Endothelial cell of umbilical vein (primary cell): ENCODE data around the gene FAM204A. TPM values are rescaled to one million over a fixed set of nuclear protein-coding genes. Genes with fewer than 3 reads are reported as not detected.

ENCODE experiments used
- BruUV-seq: library from RNA; stranded (reverse); fragments of 400-500 nt; replicated peaks from 2 replicates; lab custom pipeline; 2021; lab: Mats Ljungman, UMichigan
- CTCF ChIA-PET: fragments of 300-600, 350-600 bp; sonication (Branson Sonifier 250); formaldehyde crosslinking; loops from one replicate; lab custom pipeline; 2021; ENCODE audit warnings: antibody characterized with exemption, inconsistent platforms; lab: Charles Lee
- POLR2A ChIA-PET: fragments of 300-600, 350-600 bp; sonication (Branson Sonifier 250); formaldehyde crosslinking; loops from one replicate; lab custom pipeline; 2021; ENCODE audit warnings: antibody characterized with exemption, inconsistent platforms; lab: Charles Lee
- DNase-seq: peaks from one replicate; pipeline ENCODE4 v3.0.0-alpha.2; 2011; ENCODE audit warnings: low read depth, low spot score
- FAIRE-seq: peaks from 2 replicates; lab custom pipeline; 2011; peaks lifted over from hg19 to GRCh38; lab: Jason Lieb, UNC
- H2AFZ ChIP-seq: 2 replicates; pipeline ENCODE4 v1.6.0; 2012; ENCODE audit warnings: low read depth, low read length, control low read depth, inconsistent platforms
- H3K27ac ChIP-seq: 2 replicates; pipeline ENCODE4 v1.5.1; 2011; ENCODE audit warnings: low read depth, mild to moderate bottlenecking, control low read depth, low read length, moderate library complexity; ENCODE audit not compliant: insufficient read depth
- H3K27me3 ChIP-seq, 2 experiments: 2 replicates each; pipeline versions ENCODE4 v1.6.0 to v1.6.1; 2011; ENCODE audit warnings: low read length in 2 of 2, mixed read lengths in 1 of 2; ENCODE audit not compliant: control insufficient read depth in 2 of 2, insufficient read depth in 2 of 2
- H3K36me3 ChIP-seq, 2 experiments: 2 replicates in 1 of 2; 3 replicates in 1 of 2; pipeline ENCODE4 v1.5.1; 2011; ENCODE audit warnings: low read length in 2 of 2, mild to moderate bottlenecking in 1 of 2, moderate library complexity in 1 of 2; ENCODE audit not compliant: control insufficient read depth in 2 of 2, insufficient read depth in 2 of 2; ENCODE audit errors: extremely low read depth in 1 of 2
- H3K4me1 ChIP-seq: 3 replicates; pipeline ENCODE4 v1.5.1; 2011; ENCODE audit warnings: mild to moderate bottlenecking, low read length; ENCODE audit not compliant: control insufficient read depth, insufficient read depth; ENCODE audit errors: extremely low read depth
- H3K4me2 ChIP-seq: 2 replicates; pipeline ENCODE4 v1.6.1; 2011; ENCODE audit warnings: low read length, control low read depth, mixed read lengths; ENCODE audit not compliant: insufficient read depth
- H3K4me3 ChIP-seq, 3 experiments: fragments of 200-600 bp in 1 of 3; sonication (generic), shearing (Covaris generic) in 1 of 3; replicated peaks in 1 of 3; 2 replicates each; pipeline ENCODE4 v1.5.1; 2011 to 2016; ENCODE audit warnings: control low read depth in 3 of 3, low read length in 3 of 3, mild to moderate bottlenecking in 2 of 3, inconsistent platforms in 1 of 3, low read depth in 1 of 3, moderate library complexity in 1 of 3; ENCODE audit not compliant: insufficient read depth in 1 of 3
- H3K79me2 ChIP-seq: 2 replicates; pipeline ENCODE4 v1.6.0; 2012; ENCODE audit warnings: low read length, inconsistent platforms; ENCODE audit not compliant: control insufficient read depth, insufficient read depth
- H3K9ac ChIP-seq: replicated peaks from 2 replicates; pipeline ENCODE3; 2011; ENCODE audit warnings: low read length, control low read depth; ENCODE audit not compliant: insufficient read depth; ENCODE audit errors: extremely low read depth
- H3K9me1 ChIP-seq: replicated peaks from 3 replicates; pipeline ENCODE4 v1.6.0; 2011; ENCODE audit warnings: mild to moderate bottlenecking, low read length; ENCODE audit not compliant: control insufficient read depth, insufficient read depth; ENCODE audit errors: extremely low read depth
- H3K9me3 ChIP-seq: replicated peaks from 2 replicates; pipeline ENCODE4 v1.5.1; 2012; ENCODE audit warnings: low read length, inconsistent platforms; ENCODE audit not compliant: control insufficient read depth, insufficient read depth
- H4K20me1 ChIP-seq: replicated peaks from 2 replicates; pipeline ENCODE3; 2011; ENCODE audit warnings: mild to moderate bottlenecking, low read length; ENCODE audit not compliant: control insufficient read depth, insufficient read depth; ENCODE audit errors: extremely low read depth
- EZH2 ChIP-seq: IDR thresholded peaks from 2 replicates; pipeline ENCODE4 v1.6.1; 2012; ENCODE audit warnings: borderline replicate concordance, low read depth, mild to moderate bottlenecking, moderate library complexity, low read length, inconsistent platforms; ENCODE audit not compliant: severe bottlenecking
- FOS ChIP-seq: IDR thresholded peaks from 2 replicates; pipeline ENCODE4 v1.6.1; 2011; ENCODE audit warnings: mild to moderate bottlenecking, low read length, moderate library complexity, borderline replicate concordance; ENCODE audit not compliant: insufficient read depth
- GATA2 ChIP-seq: IDR thresholded peaks from 2 replicates; pipeline ENCODE4 v1.7.0; 2011; ENCODE audit warnings: low read depth, mild to moderate bottlenecking, moderate library complexity, mixed read lengths, low read length; ENCODE audit not compliant: insufficient read length, insufficient read depth
- JUN ChIP-seq: IDR thresholded peaks from 2 replicates; pipeline ENCODE4 v1.6.1; 2011; ENCODE audit warnings: borderline replicate concordance, low read depth; ENCODE audit not compliant: insufficient read length, insufficient read depth
- MYC ChIP-seq: IDR thresholded peaks from one replicate; pipeline ENCODE4 v1.6.1; 2011; ENCODE audit warnings: mild to moderate bottlenecking, low read depth, low read length
- POLR2A ChIP-seq: IDR thresholded peaks from 2 replicates; pipeline ENCODE4 v1.6.1; 2012; ENCODE audit warnings: low read depth, mild to moderate bottlenecking, control low read depth, low read length
- POLR2AphosphoS5 ChIP-seq: IDR thresholded peaks from 2 replicates; pipeline ENCODE4 v1.6.1; 2012; ENCODE audit warnings: low read depth, mild to moderate bottlenecking, control low read depth, low read length, moderate library complexity; ENCODE audit not compliant: insufficient read depth
- dilution Hi-C: fragments of 300-500 bp; cut with MboI; formaldehyde crosslinking; loops from one replicate; pipeline ENCODE4 v1.15.0; 2019; ENCODE audit warnings: low sequenced_read_pairs; ENCODE audit not compliant: extremely low pct_ligation_motif_present
- intact Hi-C: fragments of 100-400 bp; cut with micrococcal nuclease; formaldehyde crosslinking; loops from one replicate; pipeline ENCODE4 v1.10.0; 2022
- polyA plus RNA-seq, 4 experiments: library from polyadenylated mRNA; depleted of rRNA in 3 of 4; stranded (reverse) in 3 of 4; unstranded in 1 of 4; fragments of >200 nt; gene quantifications; 2 replicates each; pipeline versions ENCODE4 v1.2.1 to v1.2.3, GENCODE V29; 2011 to 2012; ENCODE audit warnings: missing spikeins in 1 of 4
- total RNA-seq: library from RNA; stranded (reverse); gene quantifications from 2 replicates; pipeline ENCODE4 v1.2.3, GENCODE V29; 2021
- TF ChIP-seq, protein P1 (sequence below), 2 donors: IDR thresholded peaks; 1 replicate in 1 of 2; 2 replicates in 1 of 2; pipeline ENCODE4 v1.5.1; 2011; ENCODE audit warnings: low read length in 2 of 2, mild to moderate bottlenecking in 2 of 2, moderate library complexity in 2 of 2, control low read depth in 1 of 2, inconsistent platforms in 1 of 2, low read depth in 1 of 2; ENCODE audit not compliant: insufficient read depth in 1 of 2; ENCODE audit errors: extremely low read depth in 1 of 2
- TF ChIP-seq, protein P2 (sequence below): IDR thresholded peaks from 2 replicates; pipeline ENCODE4 v1.6.1; 2011; ENCODE audit not compliant: insufficient read depth, insufficient read length

The FAM204A gene
- total and polyA plus RNA-seq, 2 donors (not counting 3 experiments of a cell fraction or from before 2014, with no cell fraction given) = 11.1 to 73.7 TPM

DNA sequence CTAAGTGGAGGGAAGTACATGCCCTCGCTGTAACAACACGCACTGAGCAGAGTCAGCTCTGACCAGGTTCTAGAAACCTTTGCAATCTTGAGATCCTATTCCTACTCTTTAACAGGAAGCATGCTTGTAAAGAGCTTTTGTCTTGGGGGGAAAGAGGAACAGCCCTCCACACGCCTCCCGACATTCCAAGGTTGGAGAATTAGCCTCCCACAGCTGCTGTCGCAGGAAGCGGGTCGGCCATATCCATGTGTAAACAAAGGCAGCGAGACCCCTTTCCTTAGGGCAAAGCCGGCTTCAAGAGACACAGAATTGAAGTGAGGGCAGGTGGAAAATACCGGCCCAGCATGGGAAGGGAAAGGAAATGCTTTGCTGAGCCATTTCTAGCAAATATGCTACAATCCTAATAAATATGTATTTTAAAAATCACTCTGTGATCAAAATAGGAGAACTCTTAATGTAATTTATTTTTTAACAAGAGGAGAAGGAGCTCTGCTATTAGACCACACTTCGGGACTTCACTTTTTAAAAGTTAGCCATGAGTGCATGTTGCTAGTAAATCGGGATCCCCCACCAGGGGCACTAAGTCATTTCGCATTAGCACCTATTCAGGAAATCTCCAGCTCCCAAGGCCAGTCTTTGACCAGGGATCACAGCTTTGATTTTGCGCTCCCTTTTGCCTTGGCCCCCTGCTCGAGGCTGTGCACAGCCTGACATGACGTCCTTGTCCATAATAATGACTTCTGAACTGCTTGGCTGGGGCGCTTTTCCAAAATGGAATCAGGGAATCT lies 55.9 kb downstream of the FAM204A start:
- POLR2A ChIA-PET = no interaction called here
- H3K4me1 ChIP-seq = no peaks in the 10 kb centered on the region
- no peak overlapping the region for H3K4me3 ChIP-seq
- intact Hi-C loops (no loop called here), dilution Hi-C loops (no loop called here)
- H3K79me2 ChIP-seq = no peaks in the 10 kb centered on the region
- no peak overlapping the region for H2AFZ ChIP-seq
- no peak for DNase-seq
- H4K20me1 ChIP-seq = no peaks in the 10 kb centered on the region
- H3K27me3 ChIP-seq = peaks cover 1 to 3% of the 10 kb centered on the region in 2 experiments
- H3K4me2 ChIP-seq = no peak overlapping the region
- H3K9ac ChIP-seq = no peak overlapping the region
- BruUV-seq = no TSS peak
- H3K9me3 ChIP-seq = no peaks in the 10 kb centered on the region
- no peaks in the 10 kb centered on the region for H3K36me3 ChIP-seq
- H3K27ac ChIP-seq = no peak overlapping the region
- H3K9me1 ChIP-seq = no peaks in the 10 kb centered on the region
- FAIRE-seq = no peak
- TF ChIP-seq JUN = no peak
- TF ChIP-seq MYC = no peak
- TF ChIP-seq FOS = no peak
- no peak for TF ChIP-seq POLR2A
- TF ChIP-seq, protein P1, sequence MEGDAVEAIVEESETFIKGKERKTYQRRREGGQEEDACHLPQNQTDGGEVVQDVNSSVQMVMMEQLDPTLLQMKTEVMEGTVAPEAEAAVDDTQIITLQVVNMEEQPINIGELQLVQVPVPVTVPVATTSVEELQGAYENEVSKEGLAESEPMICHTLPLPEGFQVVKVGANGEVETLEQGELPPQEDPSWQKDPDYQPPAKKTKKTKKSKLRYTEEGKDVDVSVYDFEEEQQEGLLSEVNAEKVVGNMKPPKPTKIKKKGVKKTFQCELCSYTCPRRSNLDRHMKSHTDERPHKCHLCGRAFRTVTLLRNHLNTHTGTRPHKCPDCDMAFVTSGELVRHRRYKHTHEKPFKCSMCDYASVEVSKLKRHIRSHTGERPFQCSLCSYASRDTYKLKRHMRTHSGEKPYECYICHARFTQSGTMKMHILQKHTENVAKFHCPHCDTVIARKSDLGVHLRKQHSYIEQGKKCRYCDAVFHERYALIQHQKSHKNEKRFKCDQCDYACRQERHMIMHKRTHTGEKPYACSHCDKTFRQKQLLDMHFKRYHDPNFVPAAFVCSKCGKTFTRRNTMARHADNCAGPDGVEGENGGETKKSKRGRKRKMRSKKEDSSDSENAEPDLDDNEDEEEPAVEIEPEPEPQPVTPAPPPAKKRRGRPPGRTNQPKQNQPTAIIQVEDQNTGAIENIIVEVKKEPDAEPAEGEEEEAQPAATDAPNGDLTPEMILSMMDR (IDR thresholded peaks at IDR 0.05; ENCODE audit: extremely low read depth in 1 of 2, insufficient read depth in 1 of 2, low read depth in 1 of 2, low read length in 2 of 2) = no peak
- no peak for TF ChIP-seq GATA2
- no peak for TF ChIP-seq POLR2AphosphoS5
- TF ChIP-seq, protein P2, sequence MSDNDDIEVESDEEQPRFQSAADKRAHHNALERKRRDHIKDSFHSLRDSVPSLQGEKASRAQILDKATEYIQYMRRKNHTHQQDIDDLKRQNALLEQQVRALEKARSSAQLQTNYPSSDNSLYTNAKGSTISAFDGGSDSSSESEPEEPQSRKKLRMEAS = no peak
- no peak for TF ChIP-seq EZH2
- CTCF ChIA-PET = interaction anchor here (0.9 kb wide), 1 partner anchor 18 kb away, joined by 3 read pairs; no protein-coding TSS in a partner anchor
